Measurements from ENCODE around the gene ACTR10.

DNA sequence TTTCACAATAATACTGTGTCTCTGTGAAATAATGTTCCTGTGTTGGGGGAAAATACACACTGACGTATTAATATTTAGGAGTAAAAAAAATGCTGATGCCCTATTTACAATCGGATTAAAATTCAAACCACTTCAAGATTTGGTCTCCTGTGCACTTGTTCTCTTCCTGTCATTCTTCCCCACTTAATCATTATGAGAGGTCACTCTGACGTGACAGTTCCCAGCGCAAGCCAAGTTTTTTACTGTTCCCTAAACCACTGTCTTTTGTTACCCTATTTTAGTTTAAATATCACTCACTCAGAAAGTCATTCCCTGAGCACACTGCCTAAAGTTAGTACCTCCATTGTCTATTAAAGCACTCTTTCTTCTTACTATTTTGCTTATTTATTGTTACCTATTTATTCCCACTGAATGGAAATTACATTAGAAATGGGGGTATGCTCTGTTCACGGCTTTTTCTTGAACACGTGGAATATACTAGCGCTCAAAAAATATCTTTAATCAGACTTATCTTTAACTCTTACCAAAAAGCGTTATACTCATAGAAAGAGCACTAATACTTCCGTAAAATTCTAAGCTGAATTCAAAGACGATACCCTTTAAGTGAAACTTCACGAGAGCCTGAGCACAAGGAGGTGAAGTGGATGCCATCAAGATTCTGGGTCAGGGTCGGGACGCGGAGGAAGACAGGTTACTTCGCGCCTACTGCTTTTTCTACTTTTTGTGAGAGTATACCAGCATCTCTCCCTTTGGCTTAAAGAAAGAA lies 44.0 kb downstream of the ACTR10 start:
- no peak for TF ChIP-seq POLR2AphosphoS5 (IDR thresholded peaks at IDR 0.05; ENCODE audit: insufficient read depth in 1 of 2, low read depth in 1 of 2)
- TF ChIP-seq, protein P1, sequence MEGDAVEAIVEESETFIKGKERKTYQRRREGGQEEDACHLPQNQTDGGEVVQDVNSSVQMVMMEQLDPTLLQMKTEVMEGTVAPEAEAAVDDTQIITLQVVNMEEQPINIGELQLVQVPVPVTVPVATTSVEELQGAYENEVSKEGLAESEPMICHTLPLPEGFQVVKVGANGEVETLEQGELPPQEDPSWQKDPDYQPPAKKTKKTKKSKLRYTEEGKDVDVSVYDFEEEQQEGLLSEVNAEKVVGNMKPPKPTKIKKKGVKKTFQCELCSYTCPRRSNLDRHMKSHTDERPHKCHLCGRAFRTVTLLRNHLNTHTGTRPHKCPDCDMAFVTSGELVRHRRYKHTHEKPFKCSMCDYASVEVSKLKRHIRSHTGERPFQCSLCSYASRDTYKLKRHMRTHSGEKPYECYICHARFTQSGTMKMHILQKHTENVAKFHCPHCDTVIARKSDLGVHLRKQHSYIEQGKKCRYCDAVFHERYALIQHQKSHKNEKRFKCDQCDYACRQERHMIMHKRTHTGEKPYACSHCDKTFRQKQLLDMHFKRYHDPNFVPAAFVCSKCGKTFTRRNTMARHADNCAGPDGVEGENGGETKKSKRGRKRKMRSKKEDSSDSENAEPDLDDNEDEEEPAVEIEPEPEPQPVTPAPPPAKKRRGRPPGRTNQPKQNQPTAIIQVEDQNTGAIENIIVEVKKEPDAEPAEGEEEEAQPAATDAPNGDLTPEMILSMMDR (IDR thresholded peaks at IDR 0.05): no peak
- TF ChIP-seq POLR2A (IDR thresholded peaks at IDR 0.05): no peak

Measured in vagina (tissue), 2 donors.